GM18861 (cell line): ENCODE data around the gene HEXD.

Experiments used
- ATAC-seq: cut with Tn5 transposase; IDR thresholded peaks from one replicate; pipeline ENCODE4 v1.9.1; 2021; ENCODE audit not compliant: unreplicated experiment

The HEXD gene

DNA sequence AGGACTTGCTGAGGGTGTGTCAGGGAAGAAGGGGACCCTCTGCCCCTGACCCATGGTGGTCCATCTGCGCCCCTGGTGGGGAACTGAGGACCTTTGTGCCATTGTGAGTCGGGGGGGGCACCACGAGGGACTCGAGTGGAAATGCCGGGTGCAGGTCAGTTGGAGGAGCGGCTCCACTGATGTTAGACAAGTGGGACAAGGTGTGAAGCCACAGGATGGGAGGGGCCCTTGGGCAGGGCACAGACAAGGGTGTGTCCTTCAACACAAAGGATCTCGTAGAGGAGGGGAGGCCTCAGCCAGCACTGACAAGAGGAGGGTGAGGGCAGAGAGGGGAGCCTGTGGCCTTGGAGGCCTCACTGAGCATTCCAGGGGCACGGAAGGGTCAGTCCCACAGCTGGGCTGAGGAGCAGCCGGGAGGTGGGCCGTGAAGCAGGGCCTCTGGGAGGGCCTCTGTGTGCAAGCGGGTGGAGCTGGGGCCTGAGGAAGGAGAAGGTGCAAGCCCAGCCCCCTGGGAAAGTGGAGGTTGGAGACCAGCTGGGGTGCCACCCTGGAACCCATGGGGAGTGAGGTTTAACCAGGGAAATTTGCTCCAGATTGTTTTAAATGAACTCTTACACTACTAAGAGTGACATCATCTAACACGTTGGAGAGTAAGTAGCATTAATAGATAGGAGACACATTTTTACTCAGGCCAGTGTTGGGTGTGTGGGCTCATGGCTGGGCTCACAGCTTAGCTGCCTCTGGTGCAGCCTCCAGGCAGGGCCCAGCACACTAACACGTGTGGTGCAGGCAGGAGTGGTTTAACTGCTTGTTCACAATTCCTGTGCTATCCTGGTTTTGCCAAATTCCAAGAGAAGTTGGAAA lies 68.3 kb downstream of the HEXD start:
- no peak for ATAC-seq

DNA sequence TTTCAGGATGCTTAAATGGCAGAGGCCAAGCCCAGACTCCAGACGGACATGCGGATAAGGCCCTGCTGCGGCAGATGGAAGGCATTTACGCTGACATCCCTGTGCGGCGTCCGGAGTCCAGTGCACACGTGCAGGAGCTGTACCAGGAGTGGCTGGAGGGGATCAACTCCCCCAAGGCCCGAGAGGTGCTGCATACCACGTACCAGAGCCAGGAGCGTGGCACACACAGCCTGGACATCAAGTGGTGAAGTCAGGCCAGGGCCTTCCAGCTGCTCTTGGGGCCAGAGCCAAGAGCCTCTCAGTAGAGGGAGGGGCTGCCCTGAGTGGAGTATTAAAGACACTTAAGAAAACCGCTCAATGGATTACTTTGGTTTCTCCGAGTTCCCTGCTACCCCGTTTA lies 69.8 kb downstream of the HEXD start:
- no peak for ATAC-seq

DNA sequence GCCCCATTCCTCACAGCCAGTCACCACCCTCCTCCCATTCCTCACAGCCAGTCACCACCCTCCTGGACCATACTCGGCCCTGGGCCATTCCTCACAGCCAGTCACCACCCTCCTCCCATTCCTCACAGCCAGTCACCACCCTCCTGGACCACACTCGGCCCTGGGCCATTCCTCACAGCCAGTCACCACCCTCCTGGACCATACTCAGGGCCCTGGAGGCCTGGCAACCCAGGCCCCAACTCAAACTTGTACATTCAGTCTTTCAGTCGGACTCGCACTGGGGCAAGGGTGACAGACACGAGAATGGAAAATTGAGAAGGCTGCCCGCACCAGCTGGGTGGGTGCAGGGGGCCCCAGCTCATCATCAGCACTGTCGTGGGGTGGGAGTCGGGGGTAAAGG lies 71.0 kb downstream of the HEXD start:
- no peak for ATAC-seq

DNA sequence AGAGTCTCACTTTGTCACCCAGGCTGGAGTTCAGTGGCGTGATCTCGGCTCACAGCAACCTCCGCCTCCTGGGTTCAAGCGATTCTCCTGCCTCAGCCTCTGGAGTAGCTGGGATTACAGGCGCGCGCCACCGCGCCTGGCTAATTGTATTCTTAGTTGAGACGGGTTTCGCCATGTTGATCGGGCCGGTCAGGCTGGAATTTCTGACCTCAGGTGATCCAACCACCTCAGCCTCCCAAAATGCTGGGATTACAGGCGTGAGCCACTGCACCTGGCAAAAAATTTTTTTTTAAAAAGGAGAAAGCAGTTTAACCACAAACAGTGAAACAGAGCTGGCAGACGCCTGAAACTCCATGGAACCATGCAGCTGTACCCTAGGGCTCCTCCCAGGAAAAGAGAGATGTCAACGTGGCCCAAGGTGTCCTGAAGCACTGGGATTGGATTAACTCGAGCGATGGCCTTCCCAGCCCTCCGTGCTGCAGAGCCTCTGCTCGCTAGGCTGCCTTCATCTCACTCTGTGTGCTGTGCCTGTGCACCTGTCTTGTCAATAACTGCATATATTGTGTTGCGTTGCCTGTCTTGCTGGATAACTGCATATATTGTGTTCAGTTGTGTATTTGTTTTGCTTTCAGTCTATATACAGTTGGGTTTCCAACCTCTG lies 71.8 kb downstream of the HEXD start:
- ATAC-seq = no peak

DNA sequence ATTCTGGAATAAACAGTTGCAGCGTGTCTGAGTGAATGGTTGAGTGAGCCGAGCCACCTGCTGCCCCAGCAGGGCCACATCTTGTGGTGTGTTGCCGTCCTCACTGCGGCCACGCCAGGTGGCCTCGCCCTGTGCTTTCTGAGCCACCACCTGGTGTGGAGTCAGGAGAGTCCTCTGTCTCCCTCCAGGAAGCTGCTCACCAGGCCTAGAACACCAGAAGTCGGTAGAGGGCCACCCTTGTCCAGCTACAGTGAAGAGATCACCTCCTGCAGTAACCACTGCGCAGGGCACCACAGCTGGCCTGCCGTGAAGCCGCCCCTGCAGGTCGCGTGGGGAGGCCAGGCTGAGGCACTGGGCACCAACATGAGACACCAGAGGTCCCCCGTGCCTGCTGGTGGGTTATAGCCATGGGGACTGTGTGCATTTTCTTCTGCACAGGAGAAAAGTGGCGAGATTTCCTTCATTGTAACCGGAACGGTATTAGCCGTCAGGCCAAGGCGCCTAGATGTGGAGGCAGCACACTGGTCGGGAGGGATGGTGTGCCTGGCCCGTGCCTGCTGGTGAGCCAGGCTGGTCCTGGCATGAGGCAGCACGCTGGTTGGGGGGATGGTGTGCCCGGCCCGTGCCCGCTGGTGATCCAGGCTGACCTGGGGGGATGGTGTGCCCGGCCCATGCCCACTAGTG lies 72.5 kb downstream of the HEXD start:
- no peak for ATAC-seq

DNA sequence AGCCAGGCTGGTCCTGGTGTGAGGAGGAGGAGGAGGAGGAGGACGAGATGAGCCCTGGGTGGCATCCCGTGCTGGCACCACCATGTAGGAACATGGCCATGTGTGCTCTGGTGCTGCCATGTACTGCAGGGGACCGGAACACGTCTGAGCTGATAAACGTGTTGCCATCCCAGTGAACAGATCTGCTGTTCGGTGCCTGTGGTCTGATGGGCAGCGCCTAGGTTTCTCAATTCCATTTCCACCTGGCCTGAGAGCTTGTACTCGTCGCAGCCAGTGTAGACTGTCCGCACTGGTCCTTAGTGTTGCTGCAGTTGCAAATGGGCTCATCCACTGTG lies 73.0 kb downstream of the HEXD start:
- ATAC-seq = no peak

DNA sequence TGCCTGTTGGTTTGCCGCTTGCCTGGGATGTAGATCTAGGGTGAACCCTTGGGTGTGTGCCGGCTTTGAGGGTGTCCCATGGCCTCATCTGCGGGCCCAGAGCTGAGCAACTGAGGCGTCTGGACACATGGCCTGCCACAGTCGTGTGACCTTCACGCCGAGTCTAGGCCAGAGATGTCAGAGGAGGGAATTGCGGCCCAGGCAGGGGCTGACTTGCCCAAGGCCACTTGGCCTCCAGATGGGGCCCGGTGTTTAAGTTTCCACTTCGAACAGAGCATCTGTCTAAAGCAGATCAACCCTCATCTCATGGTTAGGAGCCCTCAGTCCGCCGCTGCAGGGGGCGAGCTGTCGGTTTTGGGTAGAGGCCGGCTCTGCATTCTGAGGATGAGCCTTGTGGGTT lies 73.4 kb downstream of the HEXD start:
- ATAC-seq = no peak
